ENCODE measurements around the gene BRINP1.

The BRINP1 gene

DNA sequence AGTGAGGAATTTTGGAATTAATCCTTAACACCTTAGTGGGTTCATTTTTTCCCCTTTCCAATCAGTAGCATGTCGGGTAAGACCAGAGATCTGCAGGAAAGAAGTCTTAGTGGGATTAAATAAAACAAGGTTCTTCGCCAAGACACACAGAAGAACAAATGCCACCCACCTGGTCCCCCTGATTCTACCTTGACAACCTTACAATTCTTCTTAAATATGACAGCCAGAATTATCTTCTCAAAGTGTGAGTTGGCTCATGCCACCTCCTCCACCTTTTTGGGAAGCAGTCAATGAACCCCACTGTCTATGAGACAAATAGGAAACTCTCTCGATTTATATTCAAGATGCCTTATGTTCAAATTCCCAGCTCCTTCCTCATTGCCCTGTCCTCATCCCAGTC is 105.1 kb downstream of the BRINP1 start:
- no peak for TF ChIP-seq CTCF (IDR thresholded peaks at IDR 0.05; ENCODE audit: extremely low read depth, missing control alignments)

GRCh38 chr9:119257592-119257991 is 111.6 kb downstream of the BRINP1 start:
- no peak for TF ChIP-seq CTCF (IDR thresholded peaks at IDR 0.05; ENCODE audit: extremely low read depth, missing control alignments)
- DNase-seq (ENCODE audit: low spot score): no peak

More for the DNA sequence above, 105.1 kb downstream of the BRINP1 start:
- DNase-seq (ENCODE audit: low spot score): no peak

DNA sequence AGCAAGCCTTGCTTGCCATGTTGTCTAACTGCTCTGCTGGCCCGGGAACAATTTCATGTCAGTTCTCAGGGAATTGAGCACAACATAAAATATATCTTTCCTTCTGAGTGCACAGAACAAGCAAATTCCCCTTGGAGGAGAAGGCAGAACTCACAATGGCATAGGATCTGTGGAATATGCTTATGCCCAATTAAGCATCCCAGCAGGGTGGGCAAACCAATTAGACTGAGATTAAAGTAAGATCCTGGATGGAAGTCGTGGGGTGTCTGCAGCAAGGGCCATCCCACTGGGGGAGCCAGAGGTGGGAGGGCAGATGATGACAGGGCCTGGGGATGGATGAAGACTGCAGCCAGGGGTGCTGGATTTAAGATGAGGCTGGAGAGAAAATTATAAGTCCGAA is 114.1 kb downstream of the BRINP1 start:
- TF ChIP-seq CTCF (IDR thresholded peaks at IDR 0.05; ENCODE audit: extremely low read depth, missing control alignments): no peak
- DNase-seq (ENCODE audit: low spot score): no peak

DNA sequence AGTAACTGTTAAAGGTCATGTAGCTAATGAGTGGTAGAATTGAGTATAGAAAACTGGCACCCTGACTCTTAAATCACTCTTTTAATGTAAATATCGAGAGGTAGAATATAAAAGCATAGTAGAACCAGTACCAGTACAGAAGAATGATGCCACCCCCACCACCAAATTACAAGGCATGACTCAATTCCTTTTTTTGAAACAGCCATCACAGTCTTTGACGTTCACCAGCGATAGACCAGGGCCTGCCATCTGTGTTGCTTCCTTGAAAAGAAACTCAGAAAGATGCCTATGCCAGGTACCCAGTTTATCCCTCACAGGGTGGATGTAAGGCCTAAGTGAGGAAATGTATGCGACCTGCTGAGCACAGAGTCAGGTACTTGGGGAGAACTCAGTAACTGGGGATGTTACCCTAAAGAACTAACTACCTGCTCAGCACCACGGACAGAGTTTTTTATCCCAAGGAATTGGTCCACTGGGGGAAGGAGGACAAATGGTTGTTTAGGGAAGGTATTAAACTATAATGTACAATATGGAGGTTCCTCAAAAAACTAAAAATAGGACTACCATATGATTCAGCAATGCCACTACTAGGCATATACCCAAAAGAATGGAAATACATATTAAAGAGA is 116.5 kb downstream of the BRINP1 start:
- DNase-seq (ENCODE audit: low spot score): no peak
- TF ChIP-seq CTCF (IDR thresholded peaks at IDR 0.05; ENCODE audit: extremely low read depth, missing control alignments): no peak

- no peak for TF ChIP-seq CTCF (IDR thresholded peaks at IDR 0.05; ENCODE audit: extremely low read depth, missing control alignments)
- no peak for DNase-seq (ENCODE audit: low spot score)
Measured at GRCh38 chr9:119251936-119252335, 117.3 kb downstream of the BRINP1 start.

GRCh38 chr9:119250730-119251129 is 118.5 kb downstream of the BRINP1 start:
- TF ChIP-seq CTCF (IDR thresholded peaks at IDR 0.05; ENCODE audit: extremely low read depth, missing control alignments): no peak
- no peak for DNase-seq (ENCODE audit: low spot score)

DNA sequence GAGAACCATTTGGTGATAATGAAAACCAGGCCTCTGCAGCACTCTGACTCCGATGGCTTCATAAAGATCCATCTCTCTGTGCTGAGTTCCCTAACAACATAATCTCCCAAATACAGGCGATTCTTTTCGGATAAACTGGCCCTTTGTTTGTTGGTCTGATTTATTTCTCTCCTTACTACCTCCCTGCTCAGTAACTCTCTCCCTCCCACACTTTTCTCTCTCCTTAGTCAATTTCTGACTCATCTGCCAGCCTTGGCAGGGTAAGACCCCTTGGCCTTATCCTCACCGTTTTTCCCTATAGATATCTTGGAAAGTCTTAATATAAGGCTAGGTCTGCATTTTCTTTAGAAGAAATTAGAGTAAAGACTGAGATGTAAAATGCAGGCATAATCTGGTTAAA is 128.7 kb downstream of the BRINP1 start:
- DNase-seq (ENCODE audit: low spot score): no peak
- TF ChIP-seq CTCF (IDR thresholded peaks at IDR 0.05; ENCODE audit: extremely low read depth, missing control alignments): no peak
